ENCODE measurements around the gene FMN1.

Gene FMN1

DNA sequence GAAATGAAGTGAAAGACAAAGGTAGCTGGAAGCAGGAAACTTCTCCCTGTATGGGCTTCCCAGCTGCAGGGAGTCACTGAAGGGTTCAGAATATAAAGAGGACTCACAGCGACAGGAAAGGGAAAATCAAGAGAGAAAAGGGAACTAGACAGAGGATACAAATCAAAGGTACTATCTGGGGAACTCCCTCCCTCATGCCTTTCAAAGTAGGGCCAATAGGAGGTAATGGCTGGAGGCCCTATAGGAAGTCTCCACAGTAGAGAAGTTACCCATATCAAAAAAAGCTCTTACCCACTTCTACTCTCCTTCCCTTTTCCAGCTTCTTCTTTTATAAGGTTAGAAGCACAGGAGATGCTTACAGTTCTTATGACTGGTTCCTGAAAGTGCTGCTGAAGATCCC, 43.5 kb downstream of the FMN1 start:
- Histone ChIP-seq H3K4me1 (ENCODE audit: control insufficient read depth in 1 of 2, insufficient read depth in 2 of 2, low read length in 2 of 2) (no peaks in the 10 kb centered on the region), H3K27ac (ENCODE audit: low read length) (no peak overlapping the region), H3K36me3 (ENCODE audit: control insufficient read depth in 1 of 2, insufficient read depth in 2 of 2, low read length in 2 of 2) (peaks cover 0 to 2% of the 10 kb centered on the region in 2 donors), H3K27me3 (ENCODE audit: low read depth, low read length) (no peaks in the 10 kb centered on the region), H3K9me3 (ENCODE audit: control insufficient read depth in 1 of 2, low read length in 2 of 2) (no peaks in the 10 kb centered on the region), H3K4me3 (ENCODE audit: low read depth in 1 of 2, low read length in 2 of 2) (peak overlapping the region in 1 of 2 donors; percentile 4)

DNA sequence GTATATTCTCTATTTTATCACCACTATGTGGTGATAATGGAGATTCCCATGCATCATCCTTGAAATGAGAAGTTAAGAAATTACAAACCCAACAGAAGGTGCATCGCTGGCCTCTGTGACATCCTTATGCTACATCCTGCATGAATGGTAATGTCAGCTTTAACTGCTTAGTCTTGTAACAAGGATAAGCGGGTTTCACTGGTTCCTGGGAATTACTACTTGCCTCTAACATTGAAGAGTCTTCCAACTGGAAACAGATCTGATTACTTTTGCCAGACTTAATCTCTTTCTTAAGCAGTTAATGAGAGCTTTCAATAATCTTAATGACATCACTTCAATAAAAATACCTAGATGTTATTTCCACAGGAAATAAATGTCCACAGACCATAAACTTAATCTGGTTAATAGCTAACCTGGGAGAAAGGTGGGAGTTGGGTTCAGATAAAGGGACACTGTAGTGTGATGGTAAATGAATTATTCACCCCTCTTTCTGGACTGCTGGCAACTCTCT, 44.0 kb downstream of the FMN1 start:
- H3K27me3 ChIP-seq (ENCODE audit: low read depth, low read length), result no peaks in the 10 kb centered on the region
- peak overlapping the region in 1 of 2 donors; percentile 4 for H3K4me3 ChIP-seq (ENCODE audit: low read depth in 1 of 2, low read length in 2 of 2)
- no peak overlapping the region for H3K27ac ChIP-seq (ENCODE audit: low read length)
- no peaks in the 10 kb centered on the region for H3K9me3 ChIP-seq (ENCODE audit: control insufficient read depth in 1 of 2, low read length in 2 of 2)
- H3K36me3 ChIP-seq (ENCODE audit: control insufficient read depth in 1 of 2, insufficient read depth in 2 of 2, low read length in 2 of 2), result peaks cover 0 to 2% of the 10 kb centered on the region in 2 donors
- H3K4me1 ChIP-seq (ENCODE audit: control insufficient read depth in 1 of 2, insufficient read depth in 2 of 2, low read length in 2 of 2), result no peaks in the 10 kb centered on the region

DNA sequence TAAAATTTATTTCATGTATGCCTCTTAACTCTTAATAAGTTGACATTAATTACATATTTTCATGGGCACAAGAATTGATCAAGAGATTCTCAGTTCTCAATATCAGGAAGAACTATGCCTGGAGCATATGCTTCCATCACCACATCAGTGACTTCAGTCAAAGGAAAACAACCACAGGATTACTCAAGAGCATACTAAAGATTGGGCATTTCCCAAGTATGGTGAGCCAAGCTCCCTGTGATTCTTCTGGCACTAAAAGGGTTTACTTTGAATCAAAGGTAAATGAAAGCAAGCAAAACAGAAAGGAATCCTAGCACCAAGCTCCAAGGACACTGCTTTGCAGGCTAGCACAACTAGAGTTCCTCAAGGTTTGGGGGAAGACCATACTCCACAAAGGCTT, 44.6 kb downstream of the FMN1 start:
- Histone ChIP-seq H3K36me3 (ENCODE audit: control insufficient read depth in 1 of 2, insufficient read depth in 2 of 2, low read length in 2 of 2) (peaks cover 0 to 2% of the 10 kb centered on the region in 2 donors), H3K4me1 (ENCODE audit: control insufficient read depth in 1 of 2, insufficient read depth in 2 of 2, low read length in 2 of 2) (no peaks in the 10 kb centered on the region), H3K27me3 (ENCODE audit: low read depth, low read length) (no peaks in the 10 kb centered on the region), H3K4me3 (ENCODE audit: low read depth in 1 of 2, low read length in 2 of 2) (no peak overlapping the region), H3K27ac (ENCODE audit: low read length) (no peak overlapping the region), H3K9me3 (ENCODE audit: control insufficient read depth in 1 of 2, low read length in 2 of 2) (no peaks in the 10 kb centered on the region)

DNA sequence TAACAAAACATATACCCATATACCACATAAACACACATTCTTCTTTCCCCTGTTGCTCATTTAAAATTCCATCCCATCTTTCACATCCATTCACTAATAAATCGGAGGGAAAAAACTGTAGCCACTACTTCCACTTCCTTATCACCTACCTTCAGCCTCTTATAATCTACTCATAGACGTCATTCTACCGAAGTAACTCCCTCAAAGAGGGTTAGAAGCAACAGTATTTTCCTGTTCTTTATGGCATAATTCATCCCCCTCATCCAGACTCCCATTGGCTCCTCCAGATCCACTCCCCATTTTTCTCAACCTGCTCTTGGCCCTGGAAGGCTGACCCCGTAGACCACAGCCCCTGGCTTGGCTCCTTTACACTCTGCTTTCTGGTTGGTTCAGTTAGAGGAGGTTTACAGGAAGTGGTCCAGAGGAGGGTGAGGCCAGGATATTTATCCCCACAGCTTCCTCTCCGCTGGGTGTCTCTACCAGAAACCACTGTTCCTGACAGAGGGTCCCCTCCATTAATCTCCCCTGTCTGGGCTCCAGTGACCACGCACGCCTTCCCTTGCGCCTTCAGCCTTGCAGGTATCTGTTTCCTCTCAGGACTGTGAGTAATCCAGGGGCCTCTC, 46.3 kb downstream of the FMN1 start:
- no peaks in the 10 kb centered on the region for H3K9me3 ChIP-seq (ENCODE audit: control insufficient read depth in 1 of 2, low read length in 2 of 2)
- H3K27ac ChIP-seq (ENCODE audit: low read length), result no peak overlapping the region
- H3K4me1 ChIP-seq (ENCODE audit: control insufficient read depth in 1 of 2, insufficient read depth in 2 of 2, low read length in 2 of 2), result no peaks in the 10 kb centered on the region
- no peaks in the 10 kb centered on the region for H3K27me3 ChIP-seq (ENCODE audit: low read depth, low read length)
- H3K4me3 ChIP-seq (ENCODE audit: low read depth in 1 of 2, low read length in 2 of 2), result no peak overlapping the region
- no peaks in the 10 kb centered on the region for H3K36me3 ChIP-seq (ENCODE audit: control insufficient read depth in 1 of 2, insufficient read depth in 2 of 2, low read length in 2 of 2)

DNA sequence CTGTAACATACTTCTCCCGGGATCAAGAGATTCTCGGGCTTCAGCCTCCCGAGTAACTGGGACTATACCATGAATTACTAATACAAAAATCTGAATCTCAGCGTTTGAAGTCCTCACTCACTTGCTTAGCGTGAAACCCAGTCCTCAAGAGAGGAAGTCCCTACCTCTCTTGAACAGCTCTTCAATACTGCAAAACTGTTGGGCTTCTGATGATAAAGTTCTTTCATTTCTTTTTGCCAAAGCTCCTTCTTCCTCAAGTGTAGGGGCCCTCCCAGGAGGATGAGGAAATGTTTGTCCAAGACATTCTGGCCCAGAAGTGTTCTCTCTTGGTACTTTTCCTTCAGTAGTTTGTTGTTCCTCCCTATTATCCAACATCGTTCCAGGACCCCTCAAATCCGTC, 48.5 kb downstream of the FMN1 start:
- Histone ChIP-seq H3K27ac (ENCODE audit: low read length) (no peak overlapping the region), H3K9me3 (ENCODE audit: control insufficient read depth in 1 of 2, low read length in 2 of 2) (no peaks in the 10 kb centered on the region), H3K36me3 (ENCODE audit: control insufficient read depth in 1 of 2, insufficient read depth in 2 of 2, low read length in 2 of 2) (no peaks in the 10 kb centered on the region)

DNA sequence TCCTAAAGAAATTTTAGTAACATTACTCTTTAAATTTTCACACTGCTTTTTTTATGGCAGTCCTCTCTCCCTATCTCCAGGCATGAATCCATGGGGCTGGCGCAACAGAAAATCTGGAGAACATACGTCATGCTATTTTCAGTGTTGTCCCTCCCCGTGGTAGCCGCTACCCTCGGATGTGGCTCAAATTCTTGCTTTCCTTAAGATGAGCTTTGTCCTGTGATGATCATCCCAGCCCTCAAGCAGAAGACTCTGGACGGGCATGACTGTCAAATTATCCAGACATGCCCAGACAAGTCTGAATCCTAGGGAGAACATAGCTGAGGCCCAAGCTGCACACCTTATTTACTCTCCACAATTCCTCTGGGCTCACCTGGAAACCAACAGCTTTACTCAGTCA, 49.1 kb downstream of the FMN1 start:
- H3K27me3 ChIP-seq (ENCODE audit: low read depth, low read length), result no peaks in the 10 kb centered on the region
- no peak overlapping the region for H3K27ac ChIP-seq (ENCODE audit: low read length)
- no peaks in the 10 kb centered on the region for H3K9me3 ChIP-seq (ENCODE audit: control insufficient read depth in 1 of 2, low read length in 2 of 2)
- no peak overlapping the region for H3K4me3 ChIP-seq (ENCODE audit: low read depth in 1 of 2, low read length in 2 of 2)
- H3K36me3 ChIP-seq (ENCODE audit: control insufficient read depth in 1 of 2, insufficient read depth in 2 of 2, low read length in 2 of 2), result no peaks in the 10 kb centered on the region
- no peaks in the 10 kb centered on the region for H3K4me1 ChIP-seq (ENCODE audit: control insufficient read depth in 1 of 2, insufficient read depth in 2 of 2, low read length in 2 of 2)

More for the DNA sequence above, 48.5 kb downstream of the FMN1 start:
- no peaks in the 10 kb centered on the region for H3K4me1 ChIP-seq (ENCODE audit: control insufficient read depth in 1 of 2, insufficient read depth in 2 of 2, low read length in 2 of 2)
- no peak overlapping the region for H3K4me3 ChIP-seq (ENCODE audit: low read depth in 1 of 2, low read length in 2 of 2)
- H3K27me3 ChIP-seq (ENCODE audit: low read depth, low read length), result no peaks in the 10 kb centered on the region

DNA sequence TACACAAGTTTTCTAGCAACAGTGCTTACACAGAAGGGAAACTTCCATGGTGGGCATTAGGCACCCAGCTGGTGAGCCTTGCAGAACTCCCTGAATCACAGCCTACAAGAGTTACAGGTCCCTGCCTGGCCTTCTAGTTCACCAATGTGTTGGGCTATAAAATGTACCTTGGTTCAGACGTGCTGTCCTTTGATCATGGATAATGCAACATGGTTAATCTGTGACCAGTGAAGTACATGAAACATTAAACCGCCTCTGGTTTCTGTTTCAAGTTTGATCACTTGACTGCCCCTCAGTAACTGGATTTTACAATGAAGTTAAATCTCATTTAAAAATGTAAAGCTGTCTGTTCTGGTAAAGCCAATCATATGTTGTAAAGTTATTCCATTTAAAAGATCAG, 51.8 kb downstream of the FMN1 start:
- Histone ChIP-seq H3K4me1 (ENCODE audit: control insufficient read depth in 1 of 2, insufficient read depth in 2 of 2, low read length in 2 of 2) (no peaks in the 10 kb centered on the region), H3K4me3 (ENCODE audit: low read depth in 1 of 2, low read length in 2 of 2) (no peak overlapping the region), H3K36me3 (ENCODE audit: control insufficient read depth in 1 of 2, insufficient read depth in 2 of 2, low read length in 2 of 2) (no peaks in the 10 kb centered on the region), H3K27ac (ENCODE audit: low read length) (no peak overlapping the region), H3K27me3 (ENCODE audit: low read depth, low read length) (no peaks in the 10 kb centered on the region), H3K9me3 (ENCODE audit: control insufficient read depth in 1 of 2, low read length in 2 of 2) (no peaks in the 10 kb centered on the region)

DNA sequence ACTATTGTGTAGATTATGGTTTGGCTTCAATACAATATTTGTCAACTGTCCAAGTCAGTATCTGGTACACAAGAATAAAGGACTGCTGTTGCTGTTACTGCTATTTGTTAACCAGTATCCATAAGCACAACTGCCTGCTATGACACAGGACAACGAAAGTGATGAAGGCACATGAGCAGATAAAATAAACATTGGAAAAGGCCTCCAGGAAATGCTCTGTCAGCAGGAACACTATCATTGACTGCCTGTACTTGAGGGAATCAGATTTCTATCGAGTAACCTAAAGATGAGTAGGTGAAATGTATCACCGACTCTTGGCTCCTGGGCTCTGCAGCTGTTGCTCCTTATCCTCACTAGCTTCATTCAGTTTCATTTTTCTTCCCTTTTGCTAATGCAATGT, 56.5 kb downstream of the FMN1 start:
- Histone ChIP-seq H3K4me1 (ENCODE audit: control insufficient read depth in 1 of 2, insufficient read depth in 2 of 2, low read length in 2 of 2) (peaks cover 0 to 3% of the 10 kb centered on the region in 2 donors), H3K27me3 (ENCODE audit: low read depth, low read length) (no peaks in the 10 kb centered on the region), H3K9me3 (ENCODE audit: control insufficient read depth in 1 of 2, low read length in 2 of 2) (no peaks in the 10 kb centered on the region), H3K27ac (ENCODE audit: low read length) (no peak overlapping the region), H3K4me3 (ENCODE audit: low read depth in 1 of 2, low read length in 2 of 2) (no peak overlapping the region), H3K36me3 (ENCODE audit: control insufficient read depth in 1 of 2, insufficient read depth in 2 of 2, low read length in 2 of 2) (no peaks in the 10 kb centered on the region)

DNA sequence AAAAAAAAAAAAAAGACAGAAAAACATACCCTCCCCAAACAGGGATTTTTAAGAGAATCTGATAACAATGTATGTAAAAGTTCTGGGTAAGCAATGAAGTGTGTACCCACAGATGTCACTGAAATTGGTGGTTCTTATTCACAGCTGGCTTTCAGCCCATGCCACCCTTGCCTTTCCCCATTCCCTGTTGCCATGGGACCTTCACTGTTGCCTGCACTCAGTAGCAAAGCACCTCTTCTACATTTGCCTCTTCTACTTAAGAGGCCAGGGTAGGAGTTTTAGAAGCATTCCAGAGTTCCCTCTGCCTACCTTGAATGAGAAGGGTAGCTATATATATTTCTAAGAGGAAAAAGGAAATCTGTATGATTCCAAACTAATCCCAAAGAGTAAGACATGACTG, 57.4 kb downstream of the FMN1 start:
- Histone ChIP-seq H3K36me3 (ENCODE audit: control insufficient read depth in 1 of 2, insufficient read depth in 2 of 2, low read length in 2 of 2) (no peaks in the 10 kb centered on the region), H3K9me3 (ENCODE audit: control insufficient read depth in 1 of 2, low read length in 2 of 2) (no peaks in the 10 kb centered on the region), H3K27ac (ENCODE audit: low read length) (no peak overlapping the region), H3K27me3 (ENCODE audit: low read depth, low read length) (no peaks in the 10 kb centered on the region), H3K4me1 (ENCODE audit: control insufficient read depth in 1 of 2, insufficient read depth in 2 of 2, low read length in 2 of 2) (peaks cover 0 to 12% of the 10 kb centered on the region in 2 donors), H3K4me3 (ENCODE audit: low read depth in 1 of 2, low read length in 2 of 2) (no peak overlapping the region)

DNA sequence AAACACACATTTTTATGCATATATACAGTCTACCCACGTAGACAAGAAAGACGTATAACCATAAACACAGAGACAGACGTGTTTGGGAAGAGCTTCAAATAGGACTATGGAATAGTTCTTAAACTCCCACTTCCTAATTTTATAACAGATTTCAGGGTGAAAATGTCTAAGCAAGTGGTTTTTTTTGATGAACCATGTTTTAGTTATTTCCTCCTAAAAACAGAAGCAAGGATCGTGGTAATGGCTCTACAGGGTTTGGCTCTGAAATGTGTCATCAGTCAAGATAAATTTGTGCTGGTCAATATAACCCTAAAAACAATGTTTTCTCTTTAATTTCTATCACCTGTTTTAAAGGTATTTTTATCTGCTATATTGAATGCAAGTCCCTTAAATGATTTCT, 58.2 kb downstream of the FMN1 start:
- H3K27ac ChIP-seq (ENCODE audit: low read length), result no peak overlapping the region

DNA sequence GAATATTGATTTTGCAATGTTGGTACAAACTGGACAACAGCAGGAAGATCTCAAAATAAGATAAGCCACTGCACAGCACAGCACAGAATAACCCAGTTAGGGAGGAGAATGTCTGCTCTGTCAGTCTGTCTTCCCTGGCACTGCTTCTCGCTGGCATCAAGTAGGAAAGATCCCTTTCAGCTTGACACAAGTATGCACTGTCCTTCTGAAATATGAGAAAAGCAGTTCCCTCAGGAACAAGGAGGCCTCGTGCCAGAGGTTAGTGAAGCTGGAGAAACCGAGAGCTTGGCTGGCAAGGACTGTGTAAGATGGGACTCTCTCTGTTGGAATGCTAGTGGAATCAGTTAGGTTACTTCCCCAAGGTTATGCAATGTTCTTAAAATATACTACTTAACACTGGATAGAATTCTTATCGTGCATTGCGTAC, 59.1 kb downstream of the FMN1 start:
- H3K27me3 ChIP-seq (ENCODE audit: low read depth, low read length), result no peaks in the 10 kb centered on the region
- H3K9me3 ChIP-seq (ENCODE audit: control insufficient read depth in 1 of 2, low read length in 2 of 2), result no peaks in the 10 kb centered on the region
- H3K27ac ChIP-seq (ENCODE audit: low read length), result no peak overlapping the region

More for the DNA sequence above, 58.2 kb downstream of the FMN1 start:
- H3K9me3 ChIP-seq (ENCODE audit: control insufficient read depth in 1 of 2, low read length in 2 of 2), result no peaks in the 10 kb centered on the region
- no peak overlapping the region for H3K4me3 ChIP-seq (ENCODE audit: low read depth in 1 of 2, low read length in 2 of 2)
- peaks cover 0 to 20% of the 10 kb centered on the region in 2 donors for H3K4me1 ChIP-seq (ENCODE audit: control insufficient read depth in 1 of 2, insufficient read depth in 2 of 2, low read length in 2 of 2)
- no peaks in the 10 kb centered on the region for H3K27me3 ChIP-seq (ENCODE audit: low read depth, low read length)
- no peaks in the 10 kb centered on the region for H3K36me3 ChIP-seq (ENCODE audit: control insufficient read depth in 1 of 2, insufficient read depth in 2 of 2, low read length in 2 of 2)

More for the DNA sequence above, 59.1 kb downstream of the FMN1 start:
- H3K4me3 ChIP-seq (ENCODE audit: low read depth in 1 of 2, low read length in 2 of 2), result no peak overlapping the region
- peaks cover 0 to 20% of the 10 kb centered on the region in 2 donors for H3K4me1 ChIP-seq (ENCODE audit: control insufficient read depth in 1 of 2, insufficient read depth in 2 of 2, low read length in 2 of 2)
- no peaks in the 10 kb centered on the region for H3K36me3 ChIP-seq (ENCODE audit: control insufficient read depth in 1 of 2, insufficient read depth in 2 of 2, low read length in 2 of 2)

All from muscle layer of duodenum (tissue), 2 donors.